HPDE6-E6E7 (cell line): ENCODE data around the gene TOR4A.

Experiments used
- DNase-seq: peaks from one replicate; pipeline ENCODE4 v3.0.0; 2011; ENCODE audit warnings: missing footprints; ENCODE audit errors: extremely low spot score

Gene TOR4A

GRCh38 chr9:137277329-137278041 is at the start of gene TOR4A:
Gene TOR4A, plus strand, starts transcription at chr9:137277726. Its CDS starts 964 bp downstream, at chr9:137278690.
- peak; percentile 94 for DNase-seq

- no peak for DNase-seq
These were observed 49.5 kb upstream of the TOR4A start for GRCh38 chr9:137227853-137228505.

GRCh38 chr9:137228506-137228967 is 49.0 kb upstream of the TOR4A start:
- no peak for DNase-seq

GRCh38 chr9:137228968-137229896 is 48.3 kb upstream of the TOR4A start:
- DNase-seq, result no peak

- DNase-seq, result no peak
These were observed 47.4 kb upstream of the TOR4A start for GRCh38 chr9:137229903-137230704.

- no peak for DNase-seq
These were observed 46.7 kb upstream of the TOR4A start, which contains the start of gene SLC34A3 for GRCh38 chr9:137230705-137231371. Gene SLC34A3, plus strand, starts transcription at chr9:137230901. Its CDS starts 802 bp downstream, at chr9:137231703.

GRCh38 chr9:137231372-137232039 is 46.0 kb upstream of the TOR4A start:
- DNase-seq, result no peak

- DNase-seq, result no peak
These were observed 45.4 kb upstream of the TOR4A start for GRCh38 chr9:137232101-137232500.

- no peak for DNase-seq
These were observed 45.0 kb upstream of the TOR4A start for GRCh38 chr9:137232510-137232909.

GRCh38 chr9:137233143-137233980 is 44.2 kb upstream of the TOR4A start:
- DNase-seq, result no peak

GRCh38 chr9:137234055-137234697 is 43.4 kb upstream of the TOR4A start:
- DNase-seq, result no peak

- DNase-seq, result no peak
These were observed 42.6 kb upstream of the TOR4A start for GRCh38 chr9:137234758-137235423.

GRCh38 chr9:137235424-137236237 is 41.9 kb upstream of the TOR4A start:
- DNase-seq, result no peak

GRCh38 chr9:137236238-137236935 is 41.1 kb upstream of the TOR4A start:
- DNase-seq, result peak; percentile 85

- DNase-seq, result no peak
These were observed 40.5 kb upstream of the TOR4A start for GRCh38 chr9:137236936-137237421.
